Measurements from ENCODE around the gene UNC80.

GRCh38 chr2:209973328-209973727, 201.7 kb downstream of the UNC80 start:
- TF ChIP-seq EZH2phosphoT487 (IDR thresholded peaks at IDR 0.05; ENCODE audit: insufficient read depth, low read depth) = no peak
- TF ChIP-seq EZH2 (IDR thresholded peaks at IDR 0.05; ENCODE audit: insufficient read depth, poor library complexity, severe bottlenecking) = no peak

Data from GM23248 (cell line).